RWPE1 (cell line): Measurements from ENCODE around the gene ATP6V0A4.
A peak's percentile ranks its signal among the peaks of the same experiment; 100 is the strongest.

ENCODE experiments used
- CTCF ChIA-PET: fragments of 350-600 bp; sonication (Branson Sonifier 250); formaldehyde crosslinking; extraction: SDS; loops from one replicate; lab custom pipeline; 2021; lab: Yijun Ruan, JAX
- POLR2A ChIA-PET: fragments of 400-600 bp; formaldehyde crosslinking; extraction: SDS; loops from one replicate; lab custom pipeline; 2020; ENCODE audit warnings: antibody characterized with exemption; ENCODE audit not compliant: low non-redundant PET; lab: Yijun Ruan, JAX
- DNase-seq: peaks from one replicate; pipeline ENCODE4 v3.0.0; 2012; ENCODE audit warnings: low spot score
- H3K27ac ChIP-seq: fragments of 450-650 bp; 2 replicates; pipeline ENCODE4 v1.5.1; 2017
- CTCF ChIP-seq: fragments of 450-650 bp; conservative IDR thresholded peaks from 2 replicates; pipeline ENCODE4 v1.5.1; 2017; ENCODE audit warnings: low read depth, mild to moderate bottlenecking

ATP6V0A4 gene

GRCh38 chr7:138797715-138798320 lies at the start of gene ATP6V0A4, which contains the start of gene TMEM213:
Gene ATP6V0A4 (minus strand): TSS chr7:138798196. CDS start chr7:138771247, 26,949 bp downstream.
Gene TMEM213 (plus strand): TSS chr7:138797994. CDS start chr7:138798105, 111 bp downstream.
- DNase-seq = no peak
- TF ChIP-seq CTCF = no peak
- ChIA-PET CTCF (no interaction called here), POLR2A (no interaction called here)
- no peak within 1 kb of the TSS for H3K27ac ChIP-seq

DNA sequence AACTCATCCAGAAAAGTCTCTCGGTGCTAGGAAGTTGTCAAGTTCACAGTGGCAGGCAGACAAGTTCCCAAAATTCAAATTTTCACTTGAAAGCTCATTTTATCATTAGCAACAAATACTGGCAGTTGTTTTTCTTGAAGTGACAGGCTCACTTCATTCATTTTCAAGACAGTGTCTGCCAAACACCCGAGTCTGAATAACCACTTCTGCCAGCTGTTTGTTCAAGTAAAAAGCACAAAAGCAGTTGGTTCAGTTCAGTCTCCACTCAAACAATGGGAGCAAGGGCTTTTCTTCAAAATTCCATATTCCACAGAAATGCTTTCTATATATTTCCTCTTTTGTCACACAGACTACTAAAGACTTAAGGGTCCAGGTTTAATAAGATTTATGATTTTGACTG lies 47.7 kb upstream of the ATP6V0A4 start:
- no peak for DNase-seq
- CTCF ChIA-PET = no interaction called here
- no peak overlapping the region for H3K27ac ChIP-seq

DNA sequence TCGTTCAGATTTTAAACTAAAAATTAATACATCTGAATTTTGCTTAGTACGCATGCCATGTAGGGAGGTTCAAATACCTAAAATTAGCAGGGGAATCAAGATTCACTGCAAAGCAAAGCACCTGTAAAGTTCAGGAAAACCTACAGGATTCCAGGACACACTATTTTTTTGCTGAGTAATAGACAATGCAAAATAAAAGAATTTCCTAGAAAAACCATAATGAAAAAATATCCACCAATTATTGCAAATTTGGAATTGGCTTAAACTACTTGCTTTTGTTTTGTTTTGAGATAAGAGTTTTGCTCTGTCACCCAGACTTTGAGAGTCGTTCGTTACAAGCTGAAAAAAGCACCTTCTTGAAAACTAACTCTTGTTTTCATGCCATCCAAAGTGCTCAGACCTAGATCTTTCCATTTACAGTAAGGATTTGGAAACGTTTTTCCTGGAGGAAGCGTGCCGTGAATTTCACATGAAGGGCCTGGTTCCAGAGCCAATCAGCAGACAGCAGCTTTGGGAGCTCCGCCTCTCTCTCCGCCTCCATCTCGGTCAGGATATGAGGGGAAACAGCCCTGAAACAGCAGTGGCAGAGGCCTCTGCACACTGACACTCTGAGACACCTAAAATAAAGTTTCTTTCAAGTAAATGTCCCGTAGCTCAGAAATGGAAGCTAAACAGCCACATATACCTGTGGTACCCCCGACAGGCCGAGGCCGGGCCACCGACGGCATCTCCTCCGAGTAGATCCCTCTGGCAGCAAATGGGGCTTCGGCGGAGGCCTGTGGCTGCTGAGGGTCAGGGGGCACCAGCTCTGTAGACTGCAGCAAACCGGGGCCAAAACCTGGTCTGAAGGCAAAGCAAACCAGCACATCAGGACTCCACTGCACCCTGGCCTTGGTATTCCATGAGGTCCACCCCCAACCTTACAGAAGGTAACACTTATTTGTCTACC lies 45.9 kb upstream of the ATP6V0A4 start:
- CTCF ChIA-PET = no interaction called here
- TF ChIP-seq CTCF = no peak
- POLR2A ChIA-PET = no interaction called here
- H3K27ac ChIP-seq = no peak overlapping the region
- no peak for DNase-seq

More for the DNA sequence above, 47.7 kb upstream of the ATP6V0A4 start:
- POLR2A ChIA-PET = no interaction called here
- no peak for TF ChIP-seq CTCF

GRCh38 chr7:138842111-138842510 lies 44.1 kb upstream of the ATP6V0A4 start:
- CTCF ChIA-PET = no interaction called here
- peak; percentile 11 for DNase-seq
- TF ChIP-seq CTCF = no peak
- POLR2A ChIA-PET = no interaction called here
- H3K27ac ChIP-seq = no peak overlapping the region

DNA sequence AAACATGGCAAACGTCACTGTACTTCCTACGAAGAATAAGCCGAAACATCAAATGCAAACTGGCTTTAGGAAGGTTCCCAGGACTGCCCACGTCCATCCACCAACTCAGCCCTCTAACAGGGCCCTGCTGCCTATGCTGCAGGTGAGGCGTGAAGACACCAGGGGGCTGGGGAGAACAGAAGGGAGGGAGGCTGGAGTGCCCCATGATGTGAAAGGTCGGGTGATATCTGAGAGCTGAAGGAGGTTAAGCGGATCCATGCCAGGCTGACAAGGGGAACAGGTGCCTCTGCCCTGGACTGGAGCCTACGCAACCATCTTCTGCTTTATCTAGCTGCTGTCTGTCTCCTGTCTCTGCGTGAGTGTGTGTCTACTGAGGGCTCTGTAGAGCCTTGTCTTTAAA lies 40.2 kb upstream of the ATP6V0A4 start:
- TF ChIP-seq CTCF = no peak
- CTCF ChIA-PET = no interaction called here
- POLR2A ChIA-PET = no interaction called here
- DNase-seq = no peak
- no peak overlapping the region for H3K27ac ChIP-seq

- CTCF ChIA-PET = no interaction called here
Observed at GRCh38 chr7:138837627-138838026, 39.6 kb upstream of the ATP6V0A4 start.

More at GRCh38 chr7:138837627-138838026, 39.6 kb upstream of the ATP6V0A4 start:
- DNase-seq = no peak
- TF ChIP-seq CTCF = no peak
- no peak overlapping the region for H3K27ac ChIP-seq
- POLR2A ChIA-PET = no interaction called here
